ENCODE data around the gene FOXJ2.

Gene FOXJ2

GRCh38 chr12:8040791-8041190 lies 8.3 kb downstream of the FOXJ2 start:
- TF ChIP-seq MAX (IDR thresholded peaks at IDR 0.05; ENCODE audit: low read depth, low read length) (no peak), POLR2A (IDR thresholded peaks at IDR 0.05; ENCODE audit: extremely low read depth, insufficient read length) (no peak), MYC (IDR thresholded peaks at IDR 0.05; ENCODE audit: low read depth, low read length) (no peak), CTCF (IDR thresholded peaks at IDR 0.05; ENCODE audit: low read depth, low read length) (no peak)
- no peak for DNase-seq (ENCODE audit: low read depth)
- no peak overlapping the region for H3K4me3 ChIP-seq (ENCODE audit: low read depth, low read length)

GRCh38 chr12:8045952-8046944 lies 13.7 kb downstream of the FOXJ2 start:
- H3K4me3 ChIP-seq (ENCODE audit: low read depth, low read length): no peak overlapping the region
- peak; percentile 80 for DNase-seq (ENCODE audit: low read depth)
- TF ChIP-seq MAX (IDR thresholded peaks at IDR 0.05; ENCODE audit: low read depth, low read length) (peak; percentile 49; the same call in 1 of the 2 replicates), POLR2A (IDR thresholded peaks at IDR 0.05; ENCODE audit: extremely low read depth, insufficient read length) (no peak), CTCF (IDR thresholded peaks at IDR 0.05; ENCODE audit: low read depth, low read length) (peak; percentile 77), MYC (IDR thresholded peaks at IDR 0.05; ENCODE audit: low read depth, low read length) (peak; percentile 43; the same call in 1 of the 2 replicates)

DNA sequence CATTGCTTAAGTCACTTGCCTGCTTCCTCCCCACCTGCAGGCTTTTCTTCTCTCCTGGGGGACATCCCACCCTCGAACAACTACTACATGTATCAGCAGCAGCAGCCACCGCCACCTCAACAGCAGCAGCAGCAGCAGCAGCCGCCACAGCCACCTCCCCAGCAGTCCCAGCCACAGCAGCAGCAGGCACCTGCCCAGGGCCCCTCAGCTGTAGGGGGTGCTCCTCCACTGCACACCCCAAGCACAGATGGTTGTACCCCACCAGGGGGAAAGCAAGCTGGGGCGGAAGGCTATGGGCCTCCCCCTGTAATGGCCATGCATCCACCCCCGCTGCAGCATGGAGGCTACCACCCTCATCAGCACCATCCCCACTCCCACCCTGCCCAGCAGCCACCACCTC lies 15.3 kb downstream of the FOXJ2 start:
- TF ChIP-seq MYC (IDR thresholded peaks at IDR 0.05; ENCODE audit: low read depth, low read length) (no peak), CTCF (IDR thresholded peaks at IDR 0.05; ENCODE audit: low read depth, low read length) (no peak), MAX (IDR thresholded peaks at IDR 0.05; ENCODE audit: low read depth, low read length) (no peak), POLR2A (IDR thresholded peaks at IDR 0.05; ENCODE audit: extremely low read depth, insufficient read length) (no peak)
- no peak for DNase-seq (ENCODE audit: low read depth)
- H3K4me3 ChIP-seq (ENCODE audit: low read depth, low read length): no peak overlapping the region

GRCh38 chr12:8048906-8049305 lies 16.4 kb downstream of the FOXJ2 start:
- no peak overlapping the region for H3K4me3 ChIP-seq (ENCODE audit: low read depth, low read length)
- TF ChIP-seq MAX (IDR thresholded peaks at IDR 0.05; ENCODE audit: low read depth, low read length) (no peak), POLR2A (IDR thresholded peaks at IDR 0.05; ENCODE audit: extremely low read depth, insufficient read length) (no peak), CTCF (IDR thresholded peaks at IDR 0.05; ENCODE audit: low read depth, low read length) (no peak), MYC (IDR thresholded peaks at IDR 0.05; ENCODE audit: low read depth, low read length) (no peak)
- no peak for DNase-seq (ENCODE audit: low read depth)

- H3K4me3 ChIP-seq (ENCODE audit: low read depth, low read length): no peak overlapping the region
- no peak for DNase-seq (ENCODE audit: low read depth)
- TF ChIP-seq CTCF (IDR thresholded peaks at IDR 0.05; ENCODE audit: low read depth, low read length) (no peak), MAX (IDR thresholded peaks at IDR 0.05; ENCODE audit: low read depth, low read length) (no peak), MYC (IDR thresholded peaks at IDR 0.05; ENCODE audit: low read depth, low read length) (no peak), POLR2A (IDR thresholded peaks at IDR 0.05; ENCODE audit: extremely low read depth, insufficient read length) (no peak)
Observed at GRCh38 chr12:8050600-8051250, 18.2 kb downstream of the FOXJ2 start.

Measured in NB4 (cell line).